ENCODE results near the gene CACNA1S.

The CACNA1S gene

DNA sequence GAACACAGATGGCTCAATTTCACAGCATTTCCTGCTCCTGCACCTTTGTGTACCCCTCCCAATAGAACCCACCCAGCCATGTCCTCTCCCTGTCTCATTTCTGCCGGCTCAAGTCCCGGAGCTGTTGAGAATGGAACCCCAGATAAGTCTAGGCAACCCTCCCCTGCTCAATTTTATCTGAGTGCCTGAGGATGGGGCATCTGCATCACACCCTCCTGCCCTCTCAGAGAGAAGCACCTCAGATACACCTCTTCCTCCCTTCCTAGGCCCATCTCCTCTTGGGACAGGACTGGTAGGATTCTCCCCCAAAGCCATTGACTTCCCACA is 89.8 kb downstream of the CACNA1S start:
- TF ChIP-seq, protein P1, sequence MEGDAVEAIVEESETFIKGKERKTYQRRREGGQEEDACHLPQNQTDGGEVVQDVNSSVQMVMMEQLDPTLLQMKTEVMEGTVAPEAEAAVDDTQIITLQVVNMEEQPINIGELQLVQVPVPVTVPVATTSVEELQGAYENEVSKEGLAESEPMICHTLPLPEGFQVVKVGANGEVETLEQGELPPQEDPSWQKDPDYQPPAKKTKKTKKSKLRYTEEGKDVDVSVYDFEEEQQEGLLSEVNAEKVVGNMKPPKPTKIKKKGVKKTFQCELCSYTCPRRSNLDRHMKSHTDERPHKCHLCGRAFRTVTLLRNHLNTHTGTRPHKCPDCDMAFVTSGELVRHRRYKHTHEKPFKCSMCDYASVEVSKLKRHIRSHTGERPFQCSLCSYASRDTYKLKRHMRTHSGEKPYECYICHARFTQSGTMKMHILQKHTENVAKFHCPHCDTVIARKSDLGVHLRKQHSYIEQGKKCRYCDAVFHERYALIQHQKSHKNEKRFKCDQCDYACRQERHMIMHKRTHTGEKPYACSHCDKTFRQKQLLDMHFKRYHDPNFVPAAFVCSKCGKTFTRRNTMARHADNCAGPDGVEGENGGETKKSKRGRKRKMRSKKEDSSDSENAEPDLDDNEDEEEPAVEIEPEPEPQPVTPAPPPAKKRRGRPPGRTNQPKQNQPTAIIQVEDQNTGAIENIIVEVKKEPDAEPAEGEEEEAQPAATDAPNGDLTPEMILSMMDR (IDR thresholded peaks at IDR 0.05; ENCODE audit: insufficient read depth, missing control alignments), result no peak
- FAIRE-seq (no peak), DNase-seq (ENCODE audit: insufficient read length, low spot score) (no peak)

DNA sequence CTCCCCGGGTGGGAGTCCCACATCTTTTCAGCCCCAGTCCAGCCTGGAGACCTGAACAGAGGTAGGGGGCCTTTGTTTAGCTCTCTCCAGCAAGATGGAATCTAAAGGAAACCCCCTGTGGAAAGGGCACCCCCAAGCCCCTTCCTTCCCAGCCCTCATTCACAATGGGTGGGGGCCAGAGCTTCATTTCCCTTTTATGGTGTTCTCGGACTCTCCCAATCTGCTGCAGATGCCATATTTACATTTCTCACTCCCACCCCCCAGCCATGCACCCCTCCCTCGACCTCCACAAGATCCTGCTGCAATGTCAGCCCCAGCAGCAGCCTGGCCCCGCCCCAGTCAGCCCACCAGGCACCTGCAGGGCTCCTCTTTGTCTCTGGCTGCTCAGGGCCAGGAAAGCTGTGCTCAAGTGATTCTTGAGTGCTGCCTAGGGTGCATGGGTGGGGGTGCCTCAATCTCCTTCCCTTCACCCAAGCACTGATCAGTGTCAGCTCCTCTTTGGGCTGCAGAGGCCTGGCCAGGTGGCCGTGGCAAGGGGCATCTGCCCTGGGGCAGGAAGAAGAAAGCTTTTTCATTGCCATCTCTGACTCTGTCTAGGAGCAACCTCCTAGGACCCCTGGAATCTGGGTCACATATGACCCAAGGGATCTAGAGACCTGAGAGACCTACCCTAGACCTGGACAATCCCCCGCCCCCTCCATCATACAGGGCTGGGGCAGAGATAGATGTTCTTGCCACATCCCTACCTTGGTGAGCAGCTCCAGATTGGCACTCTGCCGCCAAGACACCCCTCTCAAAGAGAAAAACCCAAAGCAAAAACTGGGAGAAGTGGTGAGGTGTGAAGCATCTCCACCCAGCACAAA is 90.4 kb downstream of the CACNA1S start:
- TF ChIP-seq, protein P1 (IDR thresholded peaks at IDR 0.05; ENCODE audit: insufficient read depth, missing control alignments), result no peak
- no peak for DNase-seq (ENCODE audit: insufficient read length, low spot score)
- no peak for FAIRE-seq

DNA sequence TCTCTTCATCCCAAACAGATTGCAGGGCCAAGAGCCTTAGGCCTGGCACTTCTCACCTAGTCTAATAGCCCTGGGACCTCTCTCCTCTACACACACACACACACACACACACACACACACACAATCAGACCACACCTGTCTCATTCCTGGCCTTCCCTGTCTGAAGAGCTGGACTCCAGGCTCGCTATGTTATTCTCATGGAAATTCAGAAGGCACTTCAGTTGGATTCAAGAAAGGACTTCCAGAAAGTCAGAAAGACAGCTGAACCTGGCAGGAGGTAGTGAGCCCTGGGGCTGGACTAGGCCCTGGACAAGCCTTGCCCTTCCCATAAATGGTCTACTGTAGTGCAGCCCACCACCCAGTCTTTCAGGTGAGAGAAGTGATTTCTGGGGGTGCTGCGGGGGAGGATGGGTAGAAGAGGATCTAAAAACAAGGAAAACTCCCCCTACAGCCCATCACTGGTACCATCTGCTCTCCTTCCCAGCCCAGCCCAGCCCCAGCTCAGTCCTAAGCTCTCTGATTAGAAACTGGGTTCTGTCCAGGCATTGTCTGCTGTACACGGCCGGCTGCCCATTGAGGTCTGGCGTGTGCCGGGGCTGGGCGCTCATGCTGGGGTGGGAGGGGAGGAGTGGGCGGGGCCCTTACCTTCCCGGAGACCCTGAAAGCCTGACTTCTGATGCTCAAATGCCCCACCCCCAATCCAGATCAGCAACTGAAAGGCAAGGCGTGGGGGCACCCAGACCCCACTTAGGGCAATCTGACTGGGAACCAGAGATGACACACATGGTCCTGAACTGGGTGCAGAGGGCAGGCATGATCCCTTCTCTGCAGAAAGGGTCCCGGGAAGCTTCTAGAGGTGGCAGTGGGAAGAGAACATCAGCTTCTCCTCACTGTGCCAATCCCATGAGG is 91.3 kb downstream of the CACNA1S start:
- TF ChIP-seq, protein P1 (IDR thresholded peaks at IDR 0.05; ENCODE audit: insufficient read depth, missing control alignments), result peak; percentile 55
- DNase-seq (ENCODE audit: insufficient read length, low spot score) (no peak), FAIRE-seq (no peak)

DNA sequence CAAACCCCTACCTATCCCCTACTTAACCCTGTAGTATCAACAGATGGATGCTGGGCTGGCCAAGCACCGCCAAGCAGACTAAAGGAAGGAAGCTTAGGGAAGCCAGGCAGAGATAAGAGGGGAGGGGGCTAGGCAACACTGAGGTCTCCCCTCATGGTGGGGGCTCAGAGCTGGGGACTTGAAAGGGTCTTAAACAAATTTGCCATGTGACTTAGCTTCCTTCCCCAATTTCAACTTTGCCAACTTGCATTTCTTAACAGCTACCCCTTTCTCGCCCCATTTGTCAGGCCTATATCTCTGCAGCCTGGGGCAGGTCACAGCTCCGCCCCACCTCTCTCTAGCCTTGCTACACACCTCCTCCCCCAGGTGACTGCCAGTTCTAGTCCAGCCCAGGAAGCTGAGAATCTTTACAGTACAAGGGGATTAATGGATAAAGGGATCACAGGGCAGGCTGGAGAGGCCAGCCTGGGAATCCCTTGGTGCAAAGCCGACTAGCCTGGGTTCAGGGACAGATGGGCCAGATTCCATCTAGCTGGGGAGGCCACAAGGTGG is 92.1 kb downstream of the CACNA1S start:
- TF ChIP-seq, protein P1 (IDR thresholded peaks at IDR 0.05; ENCODE audit: insufficient read depth, missing control alignments), result peak; percentile 1
- peak; percentile 60 for FAIRE-seq
- peak; percentile 76 for DNase-seq (ENCODE audit: insufficient read length, low spot score)

DNA sequence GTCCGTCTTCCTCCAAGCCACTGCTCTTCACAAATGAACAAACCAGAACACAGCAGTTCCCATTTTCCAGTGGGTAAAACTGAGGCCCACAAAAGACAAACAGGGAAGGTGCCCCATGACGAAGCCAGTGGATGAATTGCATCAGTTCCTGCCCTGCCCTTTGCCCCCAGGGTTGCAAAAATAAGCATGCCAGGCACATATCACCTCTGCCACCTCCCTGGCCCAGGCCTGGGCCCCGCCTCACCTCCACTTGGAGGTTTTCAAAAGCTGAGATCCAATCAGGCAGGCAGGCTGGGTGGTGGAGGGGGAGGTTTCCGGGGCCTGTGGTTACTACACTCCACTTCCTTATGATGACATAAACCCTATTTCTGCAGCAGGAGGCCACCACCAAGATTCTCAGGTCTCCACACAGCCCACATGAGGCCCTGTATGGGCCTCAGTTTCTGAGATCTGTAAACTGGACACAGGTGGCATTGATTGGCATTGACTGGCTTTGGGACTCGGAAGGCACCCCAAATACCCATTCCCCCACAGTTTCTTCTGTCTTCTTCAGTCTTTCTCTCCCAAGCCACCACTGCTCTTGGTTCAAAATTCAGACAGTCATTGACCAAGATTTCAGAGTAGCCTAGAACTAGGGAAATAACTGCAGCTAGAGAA is 92.8 kb downstream of the CACNA1S start:
- TF ChIP-seq, protein P1 (IDR thresholded peaks at IDR 0.05; ENCODE audit: insufficient read depth, missing control alignments), result no peak
- DNase-seq (ENCODE audit: insufficient read length, low spot score), result no peak
- FAIRE-seq, result no peak

DNA sequence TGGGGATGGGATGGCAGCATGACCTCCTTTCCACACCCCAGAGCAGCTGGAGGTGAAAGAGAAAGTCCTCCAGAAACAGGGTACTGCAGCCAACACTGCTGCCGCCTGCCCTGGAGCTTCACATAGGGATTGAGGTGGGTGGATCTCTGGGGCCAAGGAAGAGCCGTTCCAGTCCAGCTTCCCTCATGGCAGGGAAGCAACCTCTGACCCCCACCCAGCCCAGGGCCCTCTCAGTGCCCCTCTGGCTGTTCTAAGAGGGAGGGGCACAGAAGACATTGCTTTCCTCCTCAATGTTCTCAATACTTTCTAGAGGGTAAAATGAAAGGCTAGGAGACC is 94.4 kb downstream of the CACNA1S start:
- TF ChIP-seq, protein P1 (IDR thresholded peaks at IDR 0.05; ENCODE audit: insufficient read depth, missing control alignments), result no peak
- DNase-seq (ENCODE audit: insufficient read length, low spot score) (no peak), FAIRE-seq (no peak)
